PC-3 (cell line): ENCODE results near the gene ILRUN. TPM values are rescaled to one million over a fixed set of nuclear protein-coding genes. Genes with fewer than 3 reads are reported as not detected.

Source experiments
- ATAC-seq: fragments of 200-7000 bp; cut with Tn5 transposase; 2 replicates; pipeline ENCODE4 v1.9.1; 2020; ENCODE audit warnings: mild to moderate bottlenecking, moderate library complexity
- BruUV-seq: library from RNA; stranded (reverse); fragments of 400-500 nt; replicated peaks from 2 replicates; lab custom pipeline; 2021; lab: Mats Ljungman, UMichigan
- CTCF ChIA-PET: fragments of 300-600 bp; sonication (Branson Sonifier 250); formaldehyde crosslinking; loops from one replicate; lab custom pipeline; 2022; ENCODE audit warnings: antibody characterized with exemption; lab: Charles Lee
- POLR2A ChIA-PET: fragments of 300-600 bp; sonication (Branson Sonifier 250); formaldehyde crosslinking; loops from one replicate; lab custom pipeline; 2022; ENCODE audit warnings: antibody characterized with exemption; ENCODE audit not compliant: unreplicated experiment; lab: Charles Lee
- DNase-seq: peaks from one replicate; pipeline ENCODE4 v3.0.0-alpha.2; 2015
- H2AFZ ChIP-seq: fragments of 300-600 bp; sonication (generic); 2 replicates; pipeline ENCODE4 v1.6.0; 2016; ENCODE audit warnings: antibody characterized with exemption, low read length
- H3F3A ChIP-seq: fragments of 300-600 bp; sonication (generic); one replicate; pipeline ENCODE4 v1.6.0; 2017; ENCODE audit warnings: antibody characterized with exemption, low read length, control low read depth, mild to moderate bottlenecking; ENCODE audit not compliant: unreplicated experiment
- H3K27ac ChIP-seq: fragments of 300-600 bp; sonication (generic); 2 replicates; pipeline ENCODE4 v1.5.1; 2016; ENCODE audit warnings: mild to moderate bottlenecking, low read length
- H3K27me3 ChIP-seq: fragments of 300-600 bp; sonication (generic); 2 replicates; pipeline ENCODE4 v1.6.1; 2016; ENCODE audit warnings: low read length, mixed read lengths
- H3K36me3 ChIP-seq: fragments of 300-600 bp; sonication (generic); 2 replicates; pipeline ENCODE4 v1.6.1; 2016; ENCODE audit warnings: low read depth, mixed run types, low read length, mixed read lengths
- H3K4me1 ChIP-seq: fragments of 300-600 bp; sonication (generic); 2 replicates; pipeline ENCODE4 v1.5.1; 2016; ENCODE audit warnings: low read length; ENCODE audit not compliant: insufficient read depth
- H3K4me2 ChIP-seq: fragments of 300-600 bp; sonication (generic); 2 replicates; pipeline ENCODE4 v1.6.0; 2016; ENCODE audit warnings: low read length
- H3K4me3 ChIP-seq: fragments of 300-600 bp; sonication (generic); 2 replicates; pipeline ENCODE4 v1.5.1; 2016; ENCODE audit warnings: mild to moderate bottlenecking, low read length, mixed read lengths
- H3K79me2 ChIP-seq: fragments of 300-600 bp; sonication (generic); 2 replicates; pipeline ENCODE4 v1.6.1; 2017; ENCODE audit warnings: low read length, mixed read lengths
- H3K9ac ChIP-seq: fragments of 300-600 bp; sonication (generic); 2 replicates; pipeline ENCODE4 v1.6.0; 2016; ENCODE audit warnings: mild to moderate bottlenecking, low read length
- H3K9me2 ChIP-seq: fragments of 300-600 bp; sonication (generic); replicated peaks from 2 replicates; pipeline ENCODE4 v1.6.1; 2016; ENCODE audit warnings: mixed run types, low read length, mixed read lengths
- H3K9me3 ChIP-seq: fragments of 300-600 bp; sonication (generic); 2 replicates; pipeline ENCODE4 v1.6.1; 2016; ENCODE audit warnings: low read length, mixed read lengths
- H4K20me1 ChIP-seq: fragments of 300-600 bp; sonication (generic); 2 replicates; pipeline ENCODE4 v1.6.1; 2016; ENCODE audit warnings: low read length, mixed read lengths
- CTCF ChIP-seq: fragments of 300-600 bp; sonication (generic); conservative IDR thresholded peaks from 2 replicates; pipeline ENCODE4 v1.5.1; 2017; ENCODE audit warnings: antibody characterized with exemption, low read depth, mild to moderate bottlenecking, low read length
- EZH2 ChIP-seq: fragments of 300-600 bp; sonication (generic); IDR thresholded peaks from one replicate; pipeline ENCODE4 v1.6.1; 2017; ENCODE audit warnings: antibody characterized with exemption, mild to moderate bottlenecking, low read length; ENCODE audit not compliant: unreplicated experiment
- EZH2phosphoT487 ChIP-seq: fragments of 300-600 bp; sonication (generic); IDR thresholded peaks from 2 replicates; pipeline ENCODE4 v1.6.1; 2018; ENCODE audit warnings: mild to moderate bottlenecking, antibody characterized with exemption, low read length, borderline replicate concordance
- intact Hi-C: fragments of 100-400 bp; cut with micrococcal nuclease; formaldehyde crosslinking; loops from 2 replicates; pipeline ENCODE4 v1.9.0; 2023
- total RNA-seq: library from RNA; depleted of rRNA; stranded (reverse); fragments of >200 nt; gene quantifications from 2 replicates; pipeline ENCODE4 v1.2.3, GENCODE V29; 2014

ILRUN gene
- total RNA-seq, 1 experiment from 2014 or later = 54.8 TPM

- TF ChIP-seq EZH2 = no peak
- no peak for TF ChIP-seq CTCF
- TF ChIP-seq EZH2phosphoT487 = no peak
- Histone ChIP-seq H2AFZ (no peak overlapping the region), H4K20me1 (no peaks in the 10 kb centered on the region), H3K36me3 (no peaks in the 10 kb centered on the region; the same call in 1 of the 2 replicates), H3K9ac (no peak overlapping the region), H3K4me1 (peaks cover 9% of the 10 kb centered on the region; the same call in 1 of the 2 replicates), H3K9me3 (no peaks in the 10 kb centered on the region), H3K9me2 (no peaks in the 10 kb centered on the region), H3K27ac (no peak overlapping the region), H3K4me3 (no peak overlapping the region), H3K27me3 (no peaks in the 10 kb centered on the region), H3K4me2 (no peak overlapping the region), H3F3A (no peaks in the 10 kb centered on the region), H3K79me2 (peaks cover 97% of the 10 kb centered on the region)
- intact Hi-C loops = no loop called here
- ATAC-seq = no peak
- ChIA-PET POLR2A (no interaction called here), CTCF (no interaction called here)
- no TSS peak for BruUV-seq
- no peak for DNase-seq
These were observed 23.5 kb downstream of the ILRUN start for GRCh38 chr6:34673064-34673463.

- Histone ChIP-seq H3F3A (no peaks in the 10 kb centered on the region), H3K36me3 (no peaks in the 10 kb centered on the region; the same call in 1 of the 2 replicates), H3K9me2 (no peaks in the 10 kb centered on the region), H3K4me1 (peaks cover 9% of the 10 kb centered on the region; the same call in 1 of the 2 replicates), H3K79me2 (peaks cover 97% of the 10 kb centered on the region), H3K9ac (no peak overlapping the region), H2AFZ (no peak overlapping the region), H4K20me1 (no peaks in the 10 kb centered on the region), H3K4me2 (no peak overlapping the region), H3K4me3 (no peak overlapping the region), H3K27ac (no peak overlapping the region), H3K27me3 (no peaks in the 10 kb centered on the region), H3K9me3 (no peaks in the 10 kb centered on the region)
- ChIA-PET POLR2A (no interaction called here), CTCF (no interaction called here)
- DNase-seq (no peak), ATAC-seq (no peak)
- BruUV-seq = no TSS peak
- no peak for TF ChIP-seq EZH2
- no peak for TF ChIP-seq CTCF
- TF ChIP-seq EZH2phosphoT487 = no peak
- intact Hi-C loops = no loop called here
These were observed 23.9 kb downstream of the ILRUN start for GRCh38 chr6:34672657-34673043.

GRCh38 chr6:34671801-34672656 lies 24.5 kb downstream of the ILRUN start:
- Histone ChIP-seq H4K20me1 (no peaks in the 10 kb centered on the region), H3K9me2 (no peaks in the 10 kb centered on the region), H2AFZ (no peak overlapping the region), H3K9ac (no peak overlapping the region), H3K4me3 (no peak overlapping the region), H3K27ac (no peak overlapping the region), H3K4me1 (peaks cover 9% of the 10 kb centered on the region; the same call in 1 of the 2 replicates), H3K4me2 (no peak overlapping the region), H3F3A (no peaks in the 10 kb centered on the region), H3K27me3 (no peaks in the 10 kb centered on the region), H3K79me2 (peaks cover 97% of the 10 kb centered on the region), H3K9me3 (no peaks in the 10 kb centered on the region), H3K36me3 (no peaks in the 10 kb centered on the region; the same call in 1 of the 2 replicates)
- ChIA-PET POLR2A (no interaction called here), CTCF (no interaction called here)
- no peak for TF ChIP-seq EZH2phosphoT487
- TF ChIP-seq CTCF = no peak
- no peak for TF ChIP-seq EZH2
- ATAC-seq = peak; percentile 93
- intact Hi-C loops = no loop called here
- peak; percentile 57 for DNase-seq
- no TSS peak for BruUV-seq
